HCT116 (cell line): ENCODE results near the gene ZNF516. TPM values are rescaled to one million over a fixed set of nuclear protein-coding genes. Genes with fewer than 3 reads are reported as not detected.

Source experiments
- ATAC-seq: fragments of 200-7000 bp; cut with Tn5 transposase; 2 replicates; pipeline ENCODE4 v1.9.1; 2020; ENCODE audit warnings: mild to moderate bottlenecking, moderate library complexity
- BruUV-seq: library from RNA; stranded (reverse); fragments of 400-500 nt; replicated peaks from 2 replicates; lab custom pipeline; 2021; lab: Mats Ljungman, UMichigan
- CTCF ChIA-PET: fragments of 300-600 bp; sonication (Branson Sonifier 250); formaldehyde crosslinking; loops from one replicate; lab custom pipeline; 2021; ENCODE audit warnings: antibody characterized with exemption; lab: Charles Lee
- POLR2A ChIA-PET: fragments of 300-600, 350-600 bp; sonication (Branson Sonifier 250); formaldehyde crosslinking; loops from one replicate; lab custom pipeline; 2021; ENCODE audit warnings: antibody characterized with exemption; lab: Charles Lee
- RAD21 ChIA-PET, 2 experiments: fragments of 300-600 bp; sonication (Branson Sonifier 250); formaldehyde crosslinking; loops; one replicate each; lab custom pipeline; 2023; ENCODE audit warnings: low total read pairs in 2 of 2; ENCODE audit not compliant: uncharacterized antibody in 2 of 2, unreplicated experiment in 2 of 2, low non-redundant PET in 1 of 2; lab: Charles Lee
- DNase-seq: peaks from one replicate; pipeline ENCODE4 v3.0.0-alpha.2; 2010; ENCODE audit warnings: low read depth, low spot score
- H2AFZ ChIP-seq: fragments of 200-600 bp; shearing (Covaris generic), sonication (generic); 2 replicates; pipeline ENCODE4 v1.6.1; 2017; ENCODE audit warnings: low read depth, mixed run types, mixed read lengths, antibody characterized with exemption, low read length; ENCODE audit not compliant: poor library complexity, severe bottlenecking
- H3K27ac ChIP-seq: 2 replicates; pipeline ENCODE4 v1.5.1; 2012; ENCODE audit warnings: low read depth, low read length
- H3K27me3 ChIP-seq: fragments of 200-600 bp; sonication (generic); 2 replicates; pipeline ENCODE4 v1.6.1; 2016; ENCODE audit warnings: mixed run types, low read length, mixed read lengths; ENCODE audit not compliant: insufficient read depth
- H3K36me3 ChIP-seq, 2 experiments: fragments of 200-500 bp in 1 of 2; fragments of 200-600 bp in 1 of 2; sonication (Bioruptor generic) in 1 of 2; sonication (generic) in 1 of 2; 2 replicates each; pipeline versions ENCODE4 v1.5.1 to v1.6.1; 2014 to 2016; ENCODE audit warnings: low read length in 2 of 2, inconsistent platforms in 1 of 2, mixed read lengths in 1 of 2, mixed run types in 1 of 2; ENCODE audit not compliant: insufficient read depth in 2 of 2, control insufficient read depth in 1 of 2
- H3K4me1 ChIP-seq, 2 experiments: fragments of 200-600 bp in 1 of 2; sonication (generic) in 1 of 2; 2 replicates each; pipeline versions ENCODE4 v1.5.1 to v1.6.1; 2012 to 2017; ENCODE audit warnings: low read length in 2 of 2, inconsistent platforms in 1 of 2, mild to moderate bottlenecking in 1 of 2, mixed read lengths in 1 of 2, mixed run types in 1 of 2, moderate library complexity in 1 of 2; ENCODE audit not compliant: insufficient read depth in 2 of 2, control insufficient read depth in 1 of 2
- H3K4me2 ChIP-seq: fragments of 200-600 bp; sonication (generic); 2 replicates; pipeline ENCODE4 v1.6.1; 2017; ENCODE audit warnings: mixed run types, low read length, mixed read lengths
- H3K4me3 ChIP-seq, 2 experiments: fragments of 200-600 bp in 1 of 2; sonication (generic) in 1 of 2; replicated peaks in 1 of 2; 2 replicates each; pipeline ENCODE4 v1.5.1; 2011 to 2016; ENCODE audit warnings: low read length in 2 of 2, control low read depth in 1 of 2, low read depth in 1 of 2, mild to moderate bottlenecking in 1 of 2, mixed read lengths in 1 of 2, mixed run types in 1 of 2
- H3K79me2 ChIP-seq: fragments of 200-600 bp; sonication (generic); 2 replicates; pipeline ENCODE4 v1.6.1; 2017; ENCODE audit warnings: mild to moderate bottlenecking, mixed run types, low read length, moderate library complexity, mixed read lengths; ENCODE audit not compliant: insufficient read depth
- H3K9ac ChIP-seq: fragments of 200-600 bp; sonication (generic); 2 replicates; pipeline ENCODE4 v1.6.1; 2016; ENCODE audit warnings: low read length, mixed read lengths
- H3K9me2 ChIP-seq: fragments of 200-600 bp; sonication (generic), shearing (Covaris generic); 2 replicates; pipeline ENCODE4 v1.6.1; 2017; ENCODE audit warnings: mixed run types, mild to moderate bottlenecking, moderate library complexity; ENCODE audit not compliant: insufficient read depth
- H3K9me3 ChIP-seq, 2 experiments: fragments of 200-500 bp in 1 of 2; fragments of 200-600 bp in 1 of 2; sonication (Bioruptor generic) in 1 of 2; sonication (generic) in 1 of 2; 2 replicates each; pipeline ENCODE4 v1.6.1; 2014 to 2017; ENCODE audit warnings: low read length in 2 of 2, mixed read lengths in 2 of 2, inconsistent platforms in 1 of 2, low read depth in 1 of 2, mild to moderate bottlenecking in 1 of 2, mixed run types in 1 of 2, moderate library complexity in 1 of 2; ENCODE audit not compliant: control insufficient read depth in 1 of 2, insufficient read depth in 1 of 2
- H4K20me1 ChIP-seq: fragments of 200-600 bp; sonication (generic), shearing (Covaris generic); 2 replicates; pipeline ENCODE4 v1.6.1; 2017; ENCODE audit warnings: mixed run types, mild to moderate bottlenecking, moderate library complexity; ENCODE audit not compliant: insufficient read depth
- EZH2 ChIP-seq: fragments of 200-600 bp; sonication (generic); IDR thresholded peaks from 2 replicates; pipeline ENCODE4 v1.6.1; 2017; ENCODE audit warnings: antibody characterized with exemption, mixed run types
- EZH2phosphoT487 ChIP-seq: fragments of 200-600 bp; IDR thresholded peaks from 2 replicates; pipeline ENCODE4 v1.6.1; 2018; ENCODE audit warnings: antibody characterized with exemption, borderline replicate concordance
- POLR2A ChIP-seq: IDR thresholded peaks from 2 replicates; pipeline ENCODE4 v1.7.0; 2011; ENCODE audit warnings: borderline replicate concordance; ENCODE audit not compliant: insufficient read depth, insufficient read length; ENCODE audit errors: extremely low read depth
- RAD21 ChIP-seq: IDR thresholded peaks from 2 replicates; pipeline ENCODE4 v1.6.1; 2012; ENCODE audit warnings: low read depth, mild to moderate bottlenecking
- YY1 ChIP-seq: IDR thresholded peaks from 2 replicates; pipeline ENCODE4 v1.6.1; 2011; ENCODE audit warnings: low read length, low read depth, moderate library complexity, mild to moderate bottlenecking; ENCODE audit not compliant: insufficient replicate concordance; ENCODE audit errors: extremely low read depth
- ZFX ChIP-seq: fragments of 450-650 bp; IDR thresholded peaks from 2 replicates; pipeline ENCODE4 v1.6.1; 2017
- intact Hi-C: fragments of 100-400 bp; cut with micrococcal nuclease; formaldehyde crosslinking; loops from 2 replicates; pipeline ENCODE4 v1.10.0; 2022
- total RNA-seq: library from RNA; stranded (reverse); gene quantifications from one replicate; pipeline ENCODE4 v1.2.1, GENCODE V29; 2021; ENCODE audit not compliant: unreplicated experiment

The ZNF516 gene
- total RNA-seq, 1 experiment from 2014 or later, result 32.0 TPM

- Histone ChIP-seq H3K9me2 (no peaks in the 10 kb centered on the region), H3K4me2 (no peak overlapping the region), H3K4me3 (no peak overlapping the region), H3K27me3 (no peaks in the 10 kb centered on the region), H3K9me3 (no peaks in the 10 kb centered on the region), H4K20me1 (no peaks in the 10 kb centered on the region), H3K79me2 (peaks cover 30% of the 10 kb centered on the region), H3K27ac (no peak overlapping the region), H2AFZ (no peak overlapping the region), H3K36me3 (no peaks in the 10 kb centered on the region), H3K4me1 (peaks cover 0 to 16% of the 10 kb centered on the region in 2 experiments; a peak in 2 of 4 replicates), H3K9ac (no peak overlapping the region)
- ChIA-PET POLR2A (no interaction called here), RAD21 (no interaction called here), CTCF (no interaction called here)
- TF ChIP-seq YY1 (no peak), EZH2 (no peak), ZFX (no peak), EZH2phosphoT487 (no peak), POLR2A (no peak)
- ATAC-seq (no peak), DNase-seq (no peak)
- intact Hi-C loops, result no loop called here
- no TSS peak for BruUV-seq
Measured at GRCh38 chr18:76488190-76488589, 6.9 kb downstream of the ZNF516 start.

- Histone ChIP-seq H3K27me3 (no peaks in the 10 kb centered on the region), H3K27ac (no peak overlapping the region), H3K4me3 (no peak overlapping the region), H2AFZ (no peak overlapping the region), H3K4me1 (peaks cover 0 to 16% of the 10 kb centered on the region in 2 experiments; a peak in 2 of 4 replicates), H3K9me2 (no peaks in the 10 kb centered on the region), H3K9ac (no peak overlapping the region), H3K36me3 (no peaks in the 10 kb centered on the region), H3K9me3 (no peaks in the 10 kb centered on the region), H3K79me2 (peaks cover 30% of the 10 kb centered on the region), H3K4me2 (no peak overlapping the region), H4K20me1 (no peaks in the 10 kb centered on the region)
- CTCF ChIA-PET, result no interaction called here
- intact Hi-C loops, result no loop called here
- no peak for TF ChIP-seq RAD21
- POLR2A ChIA-PET, result no interaction called here
- BruUV-seq, result no TSS peak
- RAD21 ChIA-PET, result no interaction called here
- DNase-seq (no peak), ATAC-seq (no peak)
Measured at GRCh38 chr18:76487782-76488181, 7.3 kb downstream of the ZNF516 start.
